Measurements from ENCODE around the gene UBE3C.
A peak's percentile ranks its signal among the peaks of the same experiment; 100 is the strongest.
"Not testable (repeated sequence)": the region's sequence is repeated elsewhere in the genome, so short reads cannot be mapped to it uniquely, and the experiment has no call there.

UBE3C gene

DNA sequence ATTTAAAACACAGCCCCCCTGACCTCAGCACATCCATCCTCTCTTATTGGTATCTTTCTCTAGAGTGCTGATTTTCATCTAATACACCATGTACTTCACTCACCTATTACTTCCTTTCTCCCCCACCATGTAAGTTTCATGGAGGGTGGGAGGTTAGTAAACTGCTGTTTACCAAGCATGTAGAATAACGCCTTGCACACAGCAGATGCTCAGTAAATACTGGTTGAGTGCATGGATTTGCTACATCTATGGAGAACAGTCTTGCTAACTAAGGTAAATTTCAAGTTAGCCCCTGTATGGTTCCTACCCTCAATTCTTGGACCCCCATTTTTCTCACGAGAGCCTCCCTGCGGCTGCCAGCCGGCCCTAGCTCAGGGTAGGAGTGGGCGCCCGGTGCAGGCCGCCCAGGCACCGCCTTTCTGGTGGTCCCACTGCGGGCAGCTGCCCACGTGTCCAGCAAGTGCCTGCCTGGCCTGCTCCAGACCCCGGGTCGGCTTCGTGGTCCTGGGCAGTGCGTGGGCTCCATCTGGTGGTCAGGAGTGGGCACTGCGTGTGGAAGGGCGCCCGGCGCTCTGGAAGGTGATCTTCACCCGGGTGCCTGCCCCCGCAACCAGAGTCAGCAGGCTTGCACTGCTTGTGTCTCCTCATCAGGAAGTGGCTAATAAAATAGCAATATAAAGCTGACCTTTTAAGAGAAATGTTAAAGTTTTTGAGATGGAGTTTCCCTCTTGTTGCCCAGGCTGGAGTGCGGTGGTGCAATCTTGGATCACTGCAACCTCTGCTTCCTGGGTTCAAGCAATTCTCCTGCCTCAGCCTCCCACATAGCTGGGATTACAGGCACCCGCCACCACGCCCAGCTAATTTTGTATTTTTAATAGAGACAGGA is 134.7 kb downstream of the UBE3C start:
- peak; percentile 68 for DNase-seq (ENCODE audit: low read depth)

DNA sequence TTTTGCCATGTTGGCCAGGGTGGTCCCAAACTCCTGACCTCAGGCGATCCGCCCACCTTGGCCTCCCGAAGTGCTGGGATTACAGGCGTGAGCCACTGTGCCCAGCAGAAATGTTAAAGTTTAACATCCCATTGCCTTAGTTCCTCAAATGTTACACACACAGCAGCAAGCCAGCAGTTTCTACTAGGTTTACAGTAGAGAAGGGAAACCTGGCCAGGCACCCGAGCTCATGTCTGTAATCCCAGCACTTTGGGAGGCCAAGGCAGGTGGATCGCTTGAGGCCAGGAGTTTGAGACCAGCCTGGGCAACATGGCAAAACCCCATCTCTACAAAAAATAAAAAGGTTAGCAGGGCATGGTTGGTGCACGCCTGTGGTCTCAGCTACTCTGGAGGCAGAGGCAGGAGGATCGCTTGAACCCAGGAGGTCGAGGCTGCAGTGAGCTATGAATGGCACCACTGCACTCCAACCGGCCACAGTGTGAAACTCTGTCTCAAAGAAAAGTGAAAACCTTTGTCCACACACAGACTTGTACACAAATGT is 135.4 kb downstream of the UBE3C start:
- not testable (repeated sequence) for DNase-seq (ENCODE audit: low read depth)

DNA sequence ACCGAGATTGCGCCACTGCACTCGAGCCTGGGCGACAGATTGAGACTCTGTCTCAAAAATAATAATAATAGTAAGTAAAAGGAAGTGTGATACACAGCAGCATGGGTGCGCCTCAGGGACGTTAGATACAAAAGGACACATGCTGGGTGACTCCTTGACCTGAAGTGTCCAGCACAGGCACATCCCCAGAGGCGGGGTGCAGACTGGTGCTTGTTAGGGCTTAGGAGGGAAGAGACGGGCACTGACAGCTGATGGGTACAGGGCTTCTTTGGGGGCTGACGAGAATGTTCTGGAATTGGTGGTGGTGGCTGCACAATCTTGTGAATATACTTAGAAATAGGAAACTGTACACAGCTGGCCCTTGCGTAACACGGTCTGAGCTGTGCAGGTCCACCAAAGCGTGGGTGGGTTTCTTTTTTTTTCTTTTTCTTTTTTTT is 136.3 kb downstream of the UBE3C start:
- no peak for DNase-seq (ENCODE audit: low read depth)

DNA sequence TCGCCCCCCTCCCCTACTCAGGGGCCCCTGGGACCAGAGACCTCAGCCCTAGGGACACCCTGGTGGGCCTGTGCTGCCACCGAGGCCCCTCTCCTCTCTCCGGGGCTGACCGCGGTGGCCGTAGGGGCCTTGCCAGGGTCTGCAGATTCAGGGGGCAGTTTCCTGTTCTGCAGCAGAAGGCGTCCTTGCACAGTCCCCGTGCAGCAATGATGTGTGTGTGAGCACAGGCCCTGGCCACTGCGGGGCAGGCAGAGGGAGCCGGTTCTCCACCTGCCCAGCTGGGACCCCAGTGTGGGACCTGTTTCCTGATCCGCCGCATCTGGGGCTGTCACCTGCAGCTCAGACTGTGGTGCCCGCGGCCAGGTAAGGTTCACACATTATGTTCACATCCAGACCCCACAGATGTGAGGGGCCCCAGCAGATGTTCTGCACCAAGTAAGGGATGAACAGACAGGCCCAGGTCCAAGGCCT is 137.4 kb downstream of the UBE3C start:
- DNase-seq (ENCODE audit: low read depth) = no peak

DNA sequence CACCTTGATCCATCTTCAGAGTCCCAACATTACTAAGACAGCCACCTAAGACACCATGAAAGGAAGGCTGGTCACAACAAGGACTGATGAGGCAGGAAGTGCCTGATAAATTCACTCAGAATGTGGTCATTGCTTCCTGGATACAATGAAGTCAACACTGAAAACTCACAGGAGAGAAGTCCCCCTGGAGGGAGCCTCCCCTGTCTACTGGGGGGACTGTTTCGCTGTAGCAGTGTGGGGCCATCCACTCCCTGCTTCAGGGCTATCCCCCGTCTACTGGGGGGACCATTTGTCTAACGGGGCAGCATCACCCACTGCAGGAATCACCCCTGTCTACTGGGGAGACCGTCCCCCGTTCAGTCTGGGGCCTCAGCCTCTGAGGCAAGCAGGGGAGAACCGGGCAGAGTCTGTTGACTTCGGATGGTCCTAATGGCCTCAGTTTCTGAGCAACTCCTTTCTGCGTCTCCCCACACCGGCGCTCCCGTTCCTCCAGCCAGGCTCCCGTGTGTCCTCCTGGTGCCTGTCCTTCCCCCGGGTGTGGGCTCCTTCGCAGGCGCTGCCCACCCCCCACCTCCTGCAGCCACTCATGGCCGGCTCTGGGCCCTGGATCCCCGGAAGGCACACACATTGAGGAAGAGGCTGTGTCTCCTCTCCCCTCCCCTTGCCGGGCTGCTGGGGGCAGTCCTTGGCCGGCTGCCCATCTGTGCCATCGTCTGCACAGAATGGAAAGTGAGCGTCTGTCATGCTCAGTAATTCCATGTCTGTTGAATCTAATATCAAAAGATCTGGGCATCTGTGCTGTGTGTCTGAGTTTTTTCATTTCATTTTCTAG is 138.2 kb downstream of the UBE3C start:
- DNase-seq (ENCODE audit: low read depth) = peak; percentile 32

DNA sequence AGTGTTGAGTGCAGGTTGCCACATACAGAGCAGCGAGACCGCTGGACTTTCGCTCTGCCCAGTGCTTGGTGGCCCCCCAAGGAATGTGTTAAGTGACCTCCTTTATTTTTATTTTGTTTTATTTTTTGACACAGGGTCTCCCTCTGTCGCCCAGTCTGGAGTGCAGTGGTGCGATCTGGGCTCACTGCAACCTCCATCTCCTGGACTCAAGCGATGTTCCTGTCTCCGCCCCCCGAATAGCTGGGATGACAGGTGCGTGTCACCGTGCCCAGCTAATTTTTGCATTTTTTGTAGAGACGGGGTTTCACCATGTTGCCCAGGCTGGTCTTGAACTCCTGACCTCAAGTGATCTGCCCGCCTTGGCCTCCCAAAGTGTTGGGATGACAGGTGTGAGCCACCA is 138.8 kb downstream of the UBE3C start:
- DNase-seq (ENCODE audit: low read depth) = not testable (repeated sequence)

DNA sequence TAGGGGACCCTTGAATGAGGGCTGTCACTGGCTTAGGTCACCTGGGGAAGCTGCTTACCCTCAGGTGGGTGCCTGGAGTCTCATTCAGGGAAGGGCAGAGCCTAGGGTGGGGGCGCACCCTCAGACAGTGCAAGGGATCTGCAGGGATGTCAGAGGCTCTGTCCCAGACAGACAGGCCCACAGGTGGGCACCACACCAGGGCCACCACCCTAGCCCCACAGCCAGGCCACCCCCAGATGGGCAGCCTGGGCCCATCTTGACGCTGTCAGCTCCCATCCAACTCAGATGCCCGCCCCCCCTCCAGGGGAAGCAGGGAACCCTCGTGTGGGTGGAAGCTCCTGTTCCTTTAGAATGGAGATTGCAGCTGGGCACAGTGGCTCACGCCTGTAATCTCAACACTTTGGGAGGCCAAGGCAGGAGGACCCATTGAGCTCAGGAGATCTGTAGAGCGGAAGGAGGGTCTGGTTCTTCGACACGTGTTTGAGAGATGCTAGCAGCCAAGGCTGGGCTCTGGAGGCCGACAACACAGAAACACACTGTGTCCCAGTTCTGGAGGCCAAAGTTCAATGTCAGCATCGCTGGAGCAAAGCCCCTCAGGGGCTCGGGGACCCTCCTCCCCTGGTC is 139.6 kb downstream of the UBE3C start:
- DNase-seq (ENCODE audit: low read depth) = no peak

DNA sequence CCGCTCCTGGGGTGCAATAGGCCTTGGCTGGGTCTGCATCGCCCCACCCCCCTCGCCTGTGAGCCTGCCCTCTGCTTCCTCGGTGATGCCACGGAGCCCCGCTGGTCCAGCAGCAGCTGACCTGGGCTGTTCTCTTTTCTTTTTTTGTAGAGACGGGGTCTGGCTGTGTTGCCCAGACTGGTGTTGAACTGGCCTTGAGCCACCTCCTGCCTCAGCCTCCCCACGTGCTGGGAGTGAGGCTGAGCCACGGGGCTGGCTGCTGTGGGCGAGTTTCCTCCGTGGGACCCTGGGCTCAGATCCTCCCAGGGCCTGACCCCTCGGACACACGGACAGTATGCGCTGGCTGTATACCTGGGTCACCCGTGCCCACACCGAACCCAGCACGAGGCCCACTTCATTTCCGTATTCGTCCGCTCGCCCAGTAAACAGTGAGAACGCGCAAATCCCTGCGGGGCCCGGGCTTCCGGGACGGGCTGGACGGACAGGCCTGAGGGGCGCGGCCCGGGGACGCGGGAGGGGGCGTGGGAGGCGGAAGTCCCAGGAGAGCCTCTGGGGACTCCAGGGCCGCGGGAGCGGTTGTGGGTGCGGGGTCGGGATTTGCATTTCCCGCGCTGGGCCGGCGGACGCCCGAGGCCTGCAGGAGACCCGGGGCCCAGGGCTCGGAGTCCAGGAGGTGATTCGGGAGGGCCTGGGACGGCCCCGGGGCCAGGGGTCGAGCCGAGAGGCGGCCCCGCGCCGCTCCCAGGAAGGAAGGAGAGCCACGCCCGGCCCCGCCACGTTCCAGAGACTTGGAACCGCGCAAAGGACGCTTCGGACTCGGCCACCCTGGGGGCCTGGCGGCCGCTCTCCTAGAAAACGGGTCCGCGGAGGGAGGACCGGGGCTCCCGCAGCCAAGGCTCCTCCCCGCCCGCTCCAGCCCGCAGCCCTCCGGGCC is 140.3 kb downstream of the UBE3C start:
- peak; percentile 63 for DNase-seq (ENCODE audit: low read depth)

DNA sequence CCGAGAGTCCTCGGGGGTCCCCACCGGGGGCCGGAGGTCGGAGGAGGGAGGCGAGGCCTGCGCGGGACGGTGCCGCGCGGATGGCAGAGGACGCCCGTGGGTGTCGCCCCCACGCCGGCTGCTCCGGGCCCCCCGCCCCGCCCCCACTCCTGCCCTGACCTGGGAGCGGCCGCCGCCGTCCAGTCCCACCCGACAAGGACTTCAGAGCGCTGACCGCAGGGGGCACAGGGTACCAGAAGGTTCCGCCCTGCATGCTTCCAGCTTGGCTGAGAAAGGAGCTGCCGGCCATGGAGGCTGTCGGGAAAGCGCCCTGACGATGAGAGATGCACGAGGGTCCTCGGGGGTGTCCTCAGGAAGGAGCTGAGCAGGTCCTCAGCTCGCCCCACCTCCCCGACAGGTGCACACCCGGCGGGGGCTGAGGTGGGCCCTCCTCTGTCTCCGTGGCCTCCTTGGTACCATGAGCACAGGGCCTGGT is 141.1 kb downstream of the UBE3C start:
- no peak for DNase-seq (ENCODE audit: low read depth)

DNA sequence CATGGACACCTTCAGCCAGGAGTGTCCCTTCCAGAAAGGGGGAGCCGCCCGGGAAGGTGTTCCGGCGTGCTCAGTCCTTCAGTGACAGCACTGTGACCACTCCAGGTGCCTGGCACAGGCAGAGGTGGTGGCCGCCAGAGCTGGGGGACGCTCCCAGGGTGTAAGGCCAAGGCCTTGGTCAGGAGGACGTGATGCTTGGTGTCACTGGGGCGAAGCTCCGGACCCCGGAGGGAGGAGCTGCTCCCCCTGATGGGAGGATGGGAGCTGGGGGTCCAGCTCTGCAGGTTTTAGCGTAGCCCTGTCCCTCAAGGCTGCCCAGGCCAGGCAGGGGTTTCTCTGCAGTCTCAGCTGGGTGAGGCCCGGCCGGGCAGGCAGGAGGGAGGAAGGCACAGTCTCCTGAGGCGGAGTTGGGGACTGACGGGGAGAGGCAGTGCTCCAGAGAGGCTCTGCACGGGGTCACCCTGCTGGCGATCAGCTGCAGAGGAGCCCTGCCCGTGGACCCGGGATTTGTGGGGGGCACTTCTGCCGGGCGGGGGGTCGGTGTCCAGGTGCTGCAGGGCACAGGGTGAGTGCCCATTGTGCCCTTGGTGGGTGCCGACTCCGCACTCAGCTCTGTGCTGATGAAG is 141.6 kb downstream of the UBE3C start:
- no peak for DNase-seq (ENCODE audit: low read depth)

DNA sequence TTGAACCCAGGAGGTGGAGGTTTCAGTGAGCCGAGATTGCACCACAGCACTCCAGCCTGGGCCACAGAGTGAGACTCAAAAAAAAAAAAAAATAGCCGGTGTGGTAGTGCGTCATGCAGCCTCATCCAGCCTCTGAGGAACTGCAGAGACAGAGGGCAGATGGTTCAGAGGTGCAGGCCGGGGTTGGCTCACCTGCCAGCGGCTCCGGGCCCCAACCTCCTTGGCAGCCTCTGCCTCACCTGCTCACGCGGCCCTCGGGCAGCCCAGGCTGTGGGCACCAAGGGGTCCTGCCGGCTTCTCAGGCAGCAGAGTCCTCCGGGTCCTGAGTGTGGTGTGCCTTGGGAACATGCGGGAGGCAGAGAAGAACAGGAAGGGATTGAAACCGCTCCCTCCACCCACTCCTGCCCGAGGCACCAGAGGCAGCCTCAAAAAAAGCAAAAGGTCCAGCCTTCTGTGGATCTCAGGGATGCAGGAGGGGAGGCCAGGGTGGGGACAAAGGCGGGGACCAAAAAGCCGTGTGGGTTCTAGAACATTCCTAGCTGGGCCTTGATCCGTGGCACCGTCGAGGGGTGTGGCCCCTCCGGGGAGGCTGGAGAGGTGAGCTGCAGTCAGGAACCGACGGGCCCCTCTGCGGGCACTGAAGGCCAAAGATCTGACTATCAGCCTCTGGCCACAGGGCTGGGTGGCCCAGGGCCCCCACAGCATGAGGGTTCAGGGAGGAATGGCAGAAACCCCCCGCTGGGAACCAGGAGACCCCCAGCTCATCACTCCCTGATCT is 142.7 kb downstream of the UBE3C start:
- no peak for DNase-seq (ENCODE audit: low read depth)

DNA sequence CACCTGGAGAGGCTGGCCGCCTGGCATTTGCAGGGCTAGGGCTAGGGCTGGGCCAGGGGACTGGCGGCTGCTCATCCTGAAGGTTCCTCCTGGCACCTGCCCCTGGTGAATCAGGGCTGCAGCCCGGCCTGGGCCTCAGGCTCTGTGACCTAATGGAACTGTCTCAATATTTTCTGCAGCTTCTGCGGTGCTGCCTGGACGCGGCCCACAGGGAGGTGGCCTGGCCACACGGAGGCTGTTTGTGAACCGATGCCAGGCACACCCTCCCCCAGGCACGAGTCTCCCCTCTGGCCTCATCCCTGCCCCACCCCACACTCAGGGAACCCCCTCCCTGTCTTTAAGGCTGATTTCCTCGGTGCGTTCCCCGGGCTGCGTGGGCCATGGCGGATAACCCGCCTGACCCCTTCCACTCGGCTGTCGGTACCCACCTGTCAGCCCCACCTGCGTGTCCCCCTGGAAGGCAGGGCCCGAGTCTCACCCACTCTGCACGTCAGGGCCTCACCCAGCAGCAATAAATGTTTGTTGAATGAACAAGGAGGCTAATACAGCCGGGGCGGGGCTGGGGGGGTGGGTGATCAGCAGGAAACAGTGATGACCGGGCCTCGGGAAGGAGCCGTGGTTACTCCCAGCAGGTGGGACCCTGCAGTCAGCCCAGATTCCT is 143.5 kb downstream of the UBE3C start:
- no peak for DNase-seq (ENCODE audit: low read depth)

DNA sequence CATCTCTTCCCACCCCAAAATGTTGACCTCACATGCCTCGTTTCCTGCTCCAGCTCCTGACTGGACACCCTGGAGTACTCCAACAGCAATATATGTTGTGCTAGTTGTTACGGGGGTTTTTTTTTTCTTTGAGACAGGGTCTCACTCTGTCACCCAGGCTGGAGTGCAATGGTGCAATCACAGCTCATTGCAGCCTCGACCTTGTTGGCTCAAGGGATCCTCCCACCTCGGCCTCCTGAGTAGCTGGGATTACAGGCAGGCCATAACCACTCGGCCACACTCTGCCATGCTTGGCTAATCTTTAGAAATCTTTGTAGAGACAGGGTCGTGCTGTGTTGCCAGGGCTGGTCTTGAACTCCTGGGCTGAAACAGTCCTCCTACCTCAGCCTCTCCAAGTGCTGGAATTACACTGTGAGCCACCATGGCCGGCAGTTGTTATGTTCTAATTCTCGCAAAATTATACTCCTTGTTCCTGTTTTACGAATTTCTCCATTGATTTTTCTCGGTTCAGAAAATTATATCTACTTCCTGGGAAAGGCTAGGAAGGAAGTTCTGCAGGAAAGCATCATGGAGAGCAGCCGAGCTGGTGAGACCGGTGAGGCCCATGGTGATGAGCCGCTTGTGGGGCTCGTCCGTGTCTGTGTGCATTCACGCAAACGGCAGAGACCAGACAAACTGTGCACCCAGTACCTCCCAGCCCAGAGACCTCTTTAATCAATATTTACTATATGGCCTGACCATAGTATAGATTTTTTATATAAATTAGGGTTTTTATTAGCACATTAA is 145.7 kb downstream of the UBE3C start:
- no peak for DNase-seq (ENCODE audit: low read depth)

DNA sequence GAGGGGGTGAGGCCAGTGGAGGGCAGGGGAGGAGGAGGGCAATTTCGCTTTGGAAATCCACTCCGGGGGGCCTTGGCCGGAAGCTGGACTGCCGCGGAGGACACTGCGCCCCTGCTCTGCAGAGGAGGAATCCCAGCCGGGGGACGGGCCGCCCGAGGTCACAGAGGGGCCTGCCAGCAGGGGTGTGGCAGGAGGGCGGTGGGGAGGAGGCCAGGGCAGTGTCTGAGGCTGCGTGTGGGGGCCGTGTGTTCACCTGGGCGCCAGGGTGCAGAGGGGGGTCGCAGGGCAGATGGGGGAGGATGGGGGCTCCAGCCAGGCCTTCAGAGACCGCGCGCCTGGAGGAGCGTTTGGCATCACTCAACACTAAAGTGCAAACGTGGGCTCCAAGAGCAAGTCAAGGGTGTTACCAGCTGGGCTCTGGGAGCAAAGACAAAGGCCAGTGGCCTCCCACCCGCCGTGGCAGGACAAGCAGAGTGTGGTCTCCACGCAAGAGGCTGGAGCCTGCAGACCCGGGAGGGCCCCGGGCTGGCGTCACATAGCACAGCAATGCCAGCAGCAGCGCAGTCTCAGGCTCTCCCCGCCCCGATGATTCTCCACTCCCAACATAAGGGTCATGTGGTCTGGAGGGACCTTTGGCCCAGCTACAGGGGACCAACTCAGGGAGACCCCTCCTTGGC is 152.8 kb downstream of the UBE3C start:
- DNase-seq (ENCODE audit: low read depth) = no peak

DNA sequence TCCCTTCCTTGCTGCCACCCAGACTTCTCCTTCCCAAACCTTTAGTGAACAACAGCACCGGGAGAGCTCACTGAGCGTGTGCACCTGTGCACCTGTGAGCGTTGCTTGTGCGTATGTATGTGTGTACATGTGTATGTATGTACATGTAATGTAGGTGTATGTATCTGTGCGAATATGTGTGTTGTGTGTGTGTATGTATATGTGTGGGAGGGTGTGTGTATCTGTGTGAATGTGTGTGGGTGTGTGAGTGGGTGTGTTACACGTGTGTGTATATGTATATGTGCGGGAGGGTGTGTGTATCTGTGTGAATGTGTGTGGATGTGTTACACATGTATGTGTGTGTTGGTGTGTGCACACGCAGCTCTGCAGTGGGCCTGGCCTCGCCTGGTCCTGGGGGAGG is 153.5 kb downstream of the UBE3C start:
- no peak for DNase-seq (ENCODE audit: low read depth)

DNA sequence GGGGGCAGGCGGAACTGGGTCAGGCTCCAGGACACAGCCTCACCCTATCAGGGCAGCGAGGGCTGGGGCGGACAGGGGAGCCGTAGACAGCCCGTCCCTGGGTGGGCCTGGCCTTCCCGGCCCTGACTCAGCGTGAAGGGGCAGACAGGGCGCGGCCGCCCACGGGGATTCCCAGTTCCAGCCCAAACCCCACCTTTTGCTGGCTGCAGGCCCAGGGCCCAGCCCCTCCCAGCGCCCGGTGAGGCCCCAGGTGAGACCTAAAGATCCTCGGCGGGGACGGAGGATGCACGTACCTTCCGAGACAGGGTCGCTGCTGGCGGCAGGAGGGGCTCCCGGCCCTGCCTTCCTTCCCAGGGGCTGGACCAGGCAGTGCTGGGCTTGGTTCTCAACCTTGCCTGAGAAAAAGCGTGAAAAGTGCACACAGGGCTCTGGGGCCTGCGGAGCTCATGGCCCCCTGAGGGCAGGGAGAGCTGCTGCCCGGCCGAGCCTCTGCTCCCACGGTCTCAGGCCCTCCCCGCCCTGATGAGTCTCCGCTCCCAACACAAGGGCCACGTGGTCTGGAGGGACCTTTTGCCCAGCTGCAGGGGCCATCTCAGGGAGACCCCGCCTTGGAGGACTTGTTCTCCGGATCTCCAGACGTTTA is 154.2 kb downstream of the UBE3C start:
- no peak for DNase-seq (ENCODE audit: low read depth)

DNA sequence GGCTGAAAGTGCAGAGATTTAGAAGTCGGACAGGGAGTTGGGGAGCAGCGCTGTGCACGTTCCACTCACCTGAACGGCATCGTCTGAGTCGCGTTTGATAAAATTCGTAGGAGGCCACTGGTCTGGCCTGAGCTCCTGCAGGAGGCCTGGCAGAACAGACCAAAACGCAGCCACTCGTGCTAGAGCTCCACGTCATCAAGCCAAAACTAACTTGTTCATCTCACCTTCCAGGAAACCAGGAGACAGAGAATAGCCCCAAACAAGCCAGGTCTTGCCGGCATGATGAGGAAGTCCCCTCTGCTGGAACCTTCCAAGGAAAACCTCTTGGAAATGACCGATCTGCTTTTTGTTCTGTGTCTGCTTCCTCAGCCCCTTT is 154.7 kb downstream of the UBE3C start:
- no peak for DNase-seq (ENCODE audit: low read depth)
